Smooth muscle cell (in vitro differentiated cells): ENCODE measurements around the gene SLC2A1. TPM values are rescaled to one million over a fixed set of nuclear protein-coding genes. Genes with fewer than 3 reads are reported as not detected.

Experiments
- DNase-seq: peaks from one replicate; lab custom pipeline; 2025; ENCODE audit not compliant: unreplicated experiment; lab: John Stamatoyannopoulos, UW
- H2AFZ ChIP-seq: fragments of 200-600 bp; sonication (generic); 2 replicates; pipeline ENCODE4 v1.6.0; 2016; ENCODE audit warnings: antibody characterized with exemption, low read depth, mild to moderate bottlenecking
- H3F3A ChIP-seq: fragments of 200-600 bp; sonication (generic); 2 replicates; pipeline ENCODE4 v1.6.0; 2017; ENCODE audit warnings: antibody characterized with exemption, low read depth
- H3K27ac ChIP-seq: fragments of 200-600 bp; sonication (generic); 2 replicates; pipeline ENCODE4 v1.5.1; 2016; ENCODE audit warnings: low read depth, mild to moderate bottlenecking
- H3K27me3 ChIP-seq: fragments of 200-600 bp; sonication (generic); 2 replicates; pipeline ENCODE4 v1.6.1; 2016; ENCODE audit warnings: low read depth, mild to moderate bottlenecking
- H3K36me3 ChIP-seq: fragments of 200-600 bp; sonication (generic); 2 replicates; pipeline ENCODE4 v1.5.1; 2016; ENCODE audit warnings: low read depth
- H3K4me1 ChIP-seq: fragments of 200-600 bp; sonication (generic); 2 replicates; pipeline ENCODE4 v1.5.1; 2016; ENCODE audit warnings: low read depth
- H3K4me2 ChIP-seq: fragments of 200-600 bp; sonication (generic); 2 replicates; pipeline ENCODE4 v1.6.0; 2016; ENCODE audit warnings: mild to moderate bottlenecking
- H3K4me3 ChIP-seq: fragments of 200-600 bp; sonication (generic); 2 replicates; pipeline ENCODE4 v1.5.1; 2016; ENCODE audit warnings: mild to moderate bottlenecking
- H3K79me2 ChIP-seq: fragments of 200-600 bp; sonication (generic); 2 replicates; pipeline ENCODE4 v1.6.0; 2016; ENCODE audit warnings: low read depth, mild to moderate bottlenecking
- H3K9ac ChIP-seq: fragments of 200-600 bp; sonication (generic); 2 replicates; pipeline ENCODE4 v1.6.0; 2016; ENCODE audit warnings: low read depth
- H3K9me3 ChIP-seq: fragments of 200-600 bp; sonication (generic); replicated peaks from 2 replicates; pipeline ENCODE4 v1.5.1; 2016; ENCODE audit warnings: low read depth
- H4K20me1 ChIP-seq: fragments of 200-600 bp; sonication (generic); 2 replicates; pipeline ENCODE4 v1.6.0; 2016; ENCODE audit warnings: low read depth
- WGBS: methylation state at CpG from one replicate; pipeline ENCODE4 v1.1.7; 2016; ENCODE audit warnings: low lambda C conversion rate; 5-methylcytosine and 5-hydroxymethylcytosine counted together
- polyA plus RNA-seq: library from polyadenylated mRNA; unstranded; fragments of >200 nt; fragmentation: Nextera tagmentation; extraction: Ambion mirVana; gene quantifications from 2 replicates; pipeline ENCODE4 v1.2.1, GENCODE V29; 2016
- total RNA-seq: library from RNA; depleted of rRNA; stranded (reverse); fragments of >200 nt; gene quantifications from 2 replicates; pipeline ENCODE4 v1.2.3, GENCODE V29; 2014
- TF ChIP-seq, protein P1 (sequence below): fragments of 200-600 bp; sonication (generic); IDR thresholded peaks from 2 replicates; pipeline ENCODE4 v1.5.1; 2017; ENCODE audit warnings: borderline replicate concordance, mild to moderate bottlenecking, antibody characterized with exemption; ENCODE audit not compliant: insufficient read depth, poor library complexity, severe bottlenecking

SLC2A1 gene
- total and polyA plus RNA-seq, 2 experiments from 2014 or later, result 275 to 1,091 TPM

DNA sequence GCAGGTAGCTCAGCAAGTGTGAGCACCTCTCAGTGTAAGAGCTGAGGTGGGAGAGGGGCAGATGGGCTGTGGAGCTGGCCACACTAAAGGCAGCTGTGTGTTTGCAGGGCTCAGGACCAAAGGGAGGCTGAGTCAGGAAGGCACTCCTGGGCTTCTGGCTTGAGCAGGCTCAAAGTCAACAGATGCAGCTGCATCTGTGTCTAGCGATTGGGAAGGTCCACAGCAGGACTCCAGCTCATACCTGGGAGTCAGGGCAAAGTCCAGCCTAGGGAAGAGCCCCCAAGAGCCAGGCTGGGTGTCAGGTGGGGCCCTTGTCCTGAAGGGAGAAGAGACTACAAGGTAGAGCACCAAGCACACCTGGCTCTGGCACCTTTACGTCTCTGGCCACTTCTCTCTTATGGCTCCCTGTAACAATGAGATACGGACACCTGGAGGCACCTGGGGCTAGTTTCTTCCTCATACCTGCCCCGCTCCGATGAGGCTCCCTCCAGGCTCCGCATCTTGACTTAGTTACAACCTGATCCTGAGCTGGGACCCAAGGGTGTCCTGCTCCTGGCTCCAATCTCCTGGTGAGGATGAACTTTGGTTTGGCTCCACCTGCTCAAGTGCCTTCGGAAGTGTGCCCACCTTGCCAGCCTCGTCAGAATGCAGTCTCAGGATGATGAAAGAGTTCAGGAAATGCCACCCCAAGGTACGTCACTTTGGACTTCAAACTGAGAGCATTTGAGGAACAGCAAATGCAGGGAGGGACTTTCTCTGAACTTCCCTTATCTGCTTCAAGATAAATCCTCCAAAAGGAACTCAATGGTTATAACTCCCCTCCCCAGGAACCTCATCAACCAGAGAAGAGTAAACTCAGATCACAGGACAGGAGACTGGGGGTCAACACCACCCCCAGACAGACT lies 21.5 kb upstream of the SLC2A1 start:
- whole genome bisulfite sequencing, result 95% methylated on average over 9 of the region's 9 CpGs
- Histone ChIP-seq H3F3A (no peaks in the 10 kb centered on the region), H3K4me2 (no peak overlapping the region)

DNA sequence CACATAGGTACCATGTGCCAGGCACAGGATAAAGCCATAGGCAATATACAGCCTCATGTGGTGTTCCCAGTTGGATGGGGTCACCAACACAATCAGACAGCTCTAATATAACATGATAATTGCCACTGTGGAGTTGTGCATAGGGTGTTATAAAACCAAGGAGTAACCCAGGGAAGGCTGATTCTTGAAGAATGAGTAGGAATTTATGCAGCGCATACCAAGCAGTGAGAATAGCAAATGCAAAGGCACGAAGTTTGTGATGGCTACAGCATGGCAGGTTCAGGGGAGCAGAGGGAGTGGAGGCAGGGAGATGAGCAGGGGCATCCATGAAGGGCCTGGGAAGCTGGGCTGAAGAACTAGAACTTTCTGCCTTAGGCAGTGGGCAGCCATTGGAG lies 20.4 kb upstream of the SLC2A1 start:
- no peaks in the 10 kb centered on the region for H3F3A ChIP-seq
- no peaks in the 10 kb centered on the region for H4K20me1 ChIP-seq
- no peak for DNase-seq
- TF ChIP-seq, protein P1, sequence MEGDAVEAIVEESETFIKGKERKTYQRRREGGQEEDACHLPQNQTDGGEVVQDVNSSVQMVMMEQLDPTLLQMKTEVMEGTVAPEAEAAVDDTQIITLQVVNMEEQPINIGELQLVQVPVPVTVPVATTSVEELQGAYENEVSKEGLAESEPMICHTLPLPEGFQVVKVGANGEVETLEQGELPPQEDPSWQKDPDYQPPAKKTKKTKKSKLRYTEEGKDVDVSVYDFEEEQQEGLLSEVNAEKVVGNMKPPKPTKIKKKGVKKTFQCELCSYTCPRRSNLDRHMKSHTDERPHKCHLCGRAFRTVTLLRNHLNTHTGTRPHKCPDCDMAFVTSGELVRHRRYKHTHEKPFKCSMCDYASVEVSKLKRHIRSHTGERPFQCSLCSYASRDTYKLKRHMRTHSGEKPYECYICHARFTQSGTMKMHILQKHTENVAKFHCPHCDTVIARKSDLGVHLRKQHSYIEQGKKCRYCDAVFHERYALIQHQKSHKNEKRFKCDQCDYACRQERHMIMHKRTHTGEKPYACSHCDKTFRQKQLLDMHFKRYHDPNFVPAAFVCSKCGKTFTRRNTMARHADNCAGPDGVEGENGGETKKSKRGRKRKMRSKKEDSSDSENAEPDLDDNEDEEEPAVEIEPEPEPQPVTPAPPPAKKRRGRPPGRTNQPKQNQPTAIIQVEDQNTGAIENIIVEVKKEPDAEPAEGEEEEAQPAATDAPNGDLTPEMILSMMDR, result no peak
- no peaks in the 10 kb centered on the region for H3K36me3 ChIP-seq
- no peak overlapping the region for H3K4me2 ChIP-seq
- no peak overlapping the region for H3K9ac ChIP-seq
- H3K4me3 ChIP-seq, result no peak overlapping the region
- no peak overlapping the region for H3K27ac ChIP-seq
- H2AFZ ChIP-seq, result no peak overlapping the region
- peaks cover 19% of the 10 kb centered on the region for H3K4me1 ChIP-seq
- no peaks in the 10 kb centered on the region for H3K27me3 ChIP-seq
- no peaks in the 10 kb centered on the region for H3K79me2 ChIP-seq
- 75% methylated on average over 2 of the region's 2 CpGs for WGBS
- H3K9me3 ChIP-seq, result no peaks in the 10 kb centered on the region

More for the DNA sequence above, 21.5 kb upstream of the SLC2A1 start:
- Histone ChIP-seq H3K27ac (no peak overlapping the region), H3K79me2 (no peaks in the 10 kb centered on the region), H2AFZ (no peak overlapping the region), H3K9ac (no peak overlapping the region), H3K27me3 (no peaks in the 10 kb centered on the region), H3K36me3 (no peaks in the 10 kb centered on the region), H3K4me3 (no peak overlapping the region), H3K9me3 (no peaks in the 10 kb centered on the region), H3K4me1 (peaks cover 19% of the 10 kb centered on the region), H4K20me1 (no peaks in the 10 kb centered on the region)
- TF ChIP-seq, protein P1, result no peak
- no peak for DNase-seq

DNA sequence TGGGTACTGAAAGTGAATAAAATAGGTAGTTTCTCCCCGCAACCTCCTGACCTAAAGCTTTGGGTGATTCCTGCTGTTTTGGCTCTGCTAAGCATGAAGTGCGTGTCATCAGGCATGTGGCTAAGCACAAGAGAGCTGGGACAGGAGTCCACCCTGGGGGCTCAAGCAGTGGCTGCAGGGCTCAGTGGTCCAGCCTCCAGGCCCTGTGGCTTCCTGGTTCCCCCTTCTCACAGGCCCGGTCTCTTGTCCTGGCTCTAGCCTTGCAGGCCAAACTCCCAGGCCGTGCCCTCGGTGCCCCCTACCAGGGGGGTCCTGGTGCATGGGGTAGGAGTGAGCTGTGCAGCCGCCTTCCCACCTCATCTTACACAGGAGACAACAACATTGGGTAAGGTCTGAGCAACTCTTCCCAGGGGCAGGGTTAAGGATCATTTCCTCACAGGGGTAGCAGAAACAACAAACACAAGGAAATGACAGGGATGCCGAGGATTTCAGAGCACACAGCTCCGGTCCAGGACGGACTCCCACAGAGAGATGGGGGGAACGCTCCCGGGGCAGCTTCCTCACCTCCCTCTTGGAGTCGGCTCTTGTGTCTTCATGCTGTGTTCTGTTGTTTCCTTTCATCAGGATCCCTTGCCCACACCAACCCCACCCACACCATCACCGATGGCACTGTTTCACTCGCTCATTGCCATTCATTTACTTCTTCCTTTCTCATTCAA lies 19.8 kb upstream of the SLC2A1 start:
- Histone ChIP-seq H3K36me3 (no peaks in the 10 kb centered on the region), H3K79me2 (no peaks in the 10 kb centered on the region), H3K4me1 (peaks cover 19% of the 10 kb centered on the region), H3K27ac (no peak overlapping the region), H3K9me3 (no peaks in the 10 kb centered on the region), H3K4me3 (no peak overlapping the region), H3F3A (no peaks in the 10 kb centered on the region), H2AFZ (no peak overlapping the region), H3K4me2 (no peak overlapping the region), H3K27me3 (no peaks in the 10 kb centered on the region), H4K20me1 (no peaks in the 10 kb centered on the region), H3K9ac (no peak overlapping the region)
- DNase-seq, result no peak
- TF ChIP-seq, protein P1, result no peak
- 76% methylated on average over 14 of the region's 14 CpGs for WGBS
